ENCODE results near the gene PSMD11. TPM values are rescaled to one million over a fixed set of nuclear protein-coding genes. Genes with fewer than 3 reads are reported as not detected.
"Not testable (repeated sequence)": the region's sequence is repeated elsewhere in the genome, so short reads cannot be mapped to it uniquely, and the experiment has no call there.

The PSMD11 gene
- 167 and 174 TPM in 2 replicates for polyA plus RNA-seq (2013)

GRCh38 chr17:32444301-32445073 lies at the start of gene PSMD11:
Gene PSMD11 (plus strand): TSS chr17:32444510. CDS start chr17:32444524, 14 bp downstream.
- Histone ChIP-seq H3K36me3 (ENCODE audit: control insufficient read depth in 1 of 2, insufficient read depth in 2 of 2, low read length in 2 of 2) (peaks cover 11 to 13% of the 10 kb centered on the region in 2 experiments), H2BK5ac (ENCODE audit: low read depth, low read length, poor library complexity) (peak within 1 kb of the TSS; percentile 90), H4K91ac (ENCODE audit: low read depth, low read length) (peak within 1 kb of the TSS; percentile 92), H2AFZ (ENCODE audit: insufficient read depth, low read length, poor library complexity) (peak within 1 kb of the TSS; percentile 86), H3K4me3 (ENCODE audit: low read depth, low read length) (peak within 1 kb of the TSS; percentile 87), H4K8ac (ENCODE audit: low read depth, low read length) (peak within 1 kb of the TSS; percentile 96), H3K14ac (ENCODE audit: low read length) (peak within 1 kb of the TSS; percentile 93), H3K27me3 (ENCODE audit: insufficient read depth, low read length) (no peaks in the 10 kb centered on the region), H3K4me2 (ENCODE audit: low read length) (peak within 1 kb of the TSS; percentile 86), H4K12ac (ENCODE audit: low read depth, low read length) (peak within 1 kb of the TSS; percentile 86), H3K23ac (ENCODE audit: low read length) (no peak within 1 kb of the TSS), H3K27ac (ENCODE audit: low read depth, low read length) (peak within 1 kb of the TSS; percentile 77), H3K4ac (ENCODE audit: low read depth, low read length) (peak within 1 kb of the TSS; percentile 93), H3K18ac (ENCODE audit: low read length) (peak within 1 kb of the TSS; percentile 81), H3K9ac (ENCODE audit: low read length) (peak within 1 kb of the TSS; percentile 83), H3K79me1 (ENCODE audit: low read length) (peaks cover 7% of the 10 kb centered on the region), H2AK5ac (ENCODE audit: low read length) (peak within 1 kb of the TSS; percentile 41), H3K9me3 (ENCODE audit: insufficient read depth, low read depth, low read length) (no peaks in the 10 kb centered on the region), H3K4me1 (ENCODE audit: control insufficient read depth in 1 of 2, insufficient read depth in 2 of 2, low read length in 2 of 2) (peaks cover 0 to 2% of the 10 kb centered on the region in 2 experiments), H2BK12ac (ENCODE audit: low read length) (no peak within 1 kb of the TSS), H2BK120ac (ENCODE audit: insufficient read depth, low read length, poor library complexity) (peak within 1 kb of the TSS; percentile 89), H3K79me2 (ENCODE audit: control insufficient read depth, insufficient read depth, low read length, poor library complexity) (peaks cover 10% of the 10 kb centered on the region)
- no CpG with 5 or more reads among the region's 74 CpGs for WGBS (ENCODE audit: extremely low coverage, insufficient coverage, insufficient read length)
- peak; percentile 97 to 98 for DNase-seq

- Histone ChIP-seq H3K18ac (ENCODE audit: low read length) (no peak overlapping the region), H3K36me3 (ENCODE audit: control insufficient read depth in 1 of 2, insufficient read depth in 2 of 2, low read length in 2 of 2) (no peaks in the 10 kb centered on the region)
Observed at GRCh38 chr17:32396343-32396742, 48.0 kb upstream of the PSMD11 start.

GRCh38 chr17:32398946-32399345 lies 45.4 kb upstream of the PSMD11 start:
- Histone ChIP-seq H3K27ac (ENCODE audit: low read depth, low read length) (no peak overlapping the region), H3K36me3 (ENCODE audit: control insufficient read depth in 1 of 2, insufficient read depth in 2 of 2, low read length in 2 of 2) (no peaks in the 10 kb centered on the region), H4K12ac (ENCODE audit: low read depth, low read length) (no peak overlapping the region), H3K79me1 (ENCODE audit: low read length) (no peaks in the 10 kb centered on the region), H3K27me3 (ENCODE audit: insufficient read depth, low read length) (no peaks in the 10 kb centered on the region), H3K9me3 (ENCODE audit: insufficient read depth, low read depth, low read length) (no peaks in the 10 kb centered on the region), H3K4ac (ENCODE audit: low read depth, low read length) (no peak overlapping the region), H4K8ac (ENCODE audit: low read depth, low read length) (no peak overlapping the region), H2BK120ac (ENCODE audit: insufficient read depth, low read length, poor library complexity) (no peak overlapping the region), H2BK12ac (ENCODE audit: low read length) (no peak overlapping the region), H3K18ac (ENCODE audit: low read length) (no peak overlapping the region), H4K91ac (ENCODE audit: low read depth, low read length) (no peak overlapping the region), H3K14ac (ENCODE audit: low read length) (no peak overlapping the region), H3K79me2 (ENCODE audit: control insufficient read depth, insufficient read depth, low read length, poor library complexity) (no peaks in the 10 kb centered on the region), H3K9ac (ENCODE audit: low read length) (no peak overlapping the region), H2AFZ (ENCODE audit: insufficient read depth, low read length, poor library complexity) (no peak overlapping the region), H3K4me1 (ENCODE audit: control insufficient read depth in 1 of 2, insufficient read depth in 2 of 2, low read length in 2 of 2) (no peaks in the 10 kb centered on the region), H2BK5ac (ENCODE audit: low read depth, low read length, poor library complexity) (no peak overlapping the region), H3K23ac (ENCODE audit: low read length) (no peak overlapping the region), H3K4me3 (ENCODE audit: low read depth, low read length) (no peak overlapping the region), H3K4me2 (ENCODE audit: low read length) (no peak overlapping the region), H2AK5ac (ENCODE audit: low read length) (no peak overlapping the region)
- no peak for DNase-seq

More at GRCh38 chr17:32396343-32396742, 48.0 kb upstream of the PSMD11 start:
- H2AK5ac ChIP-seq (ENCODE audit: low read length): no peak overlapping the region
- H2BK12ac ChIP-seq (ENCODE audit: low read length): no peak overlapping the region
- H3K4me1 ChIP-seq (ENCODE audit: control insufficient read depth in 1 of 2, insufficient read depth in 2 of 2, low read length in 2 of 2): no peaks in the 10 kb centered on the region
- H3K9me3 ChIP-seq (ENCODE audit: insufficient read depth, low read depth, low read length): no peaks in the 10 kb centered on the region
- H3K4me3 ChIP-seq (ENCODE audit: low read depth, low read length): no peak overlapping the region
- no peak overlapping the region for H4K8ac ChIP-seq (ENCODE audit: low read depth, low read length)
- no peak overlapping the region for H3K4me2 ChIP-seq (ENCODE audit: low read length)
- WGBS (ENCODE audit: extremely low coverage, insufficient coverage, insufficient read length): no CpG with 5 or more reads among the region's 5 CpGs
- DNase-seq: no peak
- no peak overlapping the region for H4K91ac ChIP-seq (ENCODE audit: low read depth, low read length)
- H2AFZ ChIP-seq (ENCODE audit: insufficient read depth, low read length, poor library complexity): no peak overlapping the region
- no peak overlapping the region for H3K9ac ChIP-seq (ENCODE audit: low read length)
- H3K27me3 ChIP-seq (ENCODE audit: insufficient read depth, low read length): no peaks in the 10 kb centered on the region
- no peak overlapping the region for H2BK5ac ChIP-seq (ENCODE audit: low read depth, low read length, poor library complexity)
- H3K79me2 ChIP-seq (ENCODE audit: control insufficient read depth, insufficient read depth, low read length, poor library complexity): no peaks in the 10 kb centered on the region
- no peak overlapping the region for H3K14ac ChIP-seq (ENCODE audit: low read length)
- H3K79me1 ChIP-seq (ENCODE audit: low read length): no peaks in the 10 kb centered on the region
- no peak overlapping the region for H4K12ac ChIP-seq (ENCODE audit: low read depth, low read length)
- H3K27ac ChIP-seq (ENCODE audit: low read depth, low read length): no peak overlapping the region
- H3K23ac ChIP-seq (ENCODE audit: low read length): no peak overlapping the region
- H2BK120ac ChIP-seq (ENCODE audit: insufficient read depth, low read length, poor library complexity): no peak overlapping the region
- H3K4ac ChIP-seq (ENCODE audit: low read depth, low read length): no peak overlapping the region

GRCh38 chr17:32410085-32410484 lies 34.2 kb upstream of the PSMD11 start:
- not testable (repeated sequence) for H3K4me2 ChIP-seq (ENCODE audit: low read length); H3K4ac ChIP-seq (ENCODE audit: low read depth, low read length); H3K9me3 ChIP-seq (ENCODE audit: insufficient read depth, low read depth, low read length); H2BK5ac ChIP-seq (ENCODE audit: low read depth, low read length, poor library complexity); H3K23ac ChIP-seq (ENCODE audit: low read length); H3K27ac ChIP-seq (ENCODE audit: low read depth, low read length); H3K27me3 ChIP-seq (ENCODE audit: insufficient read depth, low read length); H2AFZ ChIP-seq (ENCODE audit: insufficient read depth, low read length, poor library complexity); H4K8ac ChIP-seq (ENCODE audit: low read depth, low read length); H3K9ac ChIP-seq (ENCODE audit: low read length); H4K12ac ChIP-seq (ENCODE audit: low read depth, low read length); H3K79me1 ChIP-seq (ENCODE audit: low read length); H3K4me1 ChIP-seq (ENCODE audit: control insufficient read depth in 1 of 2, insufficient read depth in 2 of 2, low read length in 2 of 2); H3K18ac ChIP-seq (ENCODE audit: low read length); H2BK120ac ChIP-seq (ENCODE audit: insufficient read depth, low read length, poor library complexity); H3K79me2 ChIP-seq (ENCODE audit: control insufficient read depth, insufficient read depth, low read length, poor library complexity); H2BK12ac ChIP-seq (ENCODE audit: low read length); H3K14ac ChIP-seq (ENCODE audit: low read length); H2AK5ac ChIP-seq (ENCODE audit: low read length); H4K91ac ChIP-seq (ENCODE audit: low read depth, low read length); H3K36me3 ChIP-seq (ENCODE audit: control insufficient read depth in 1 of 2, insufficient read depth in 2 of 2, low read length in 2 of 2); H3K4me3 ChIP-seq (ENCODE audit: low read depth, low read length); DNase-seq
- WGBS (ENCODE audit: extremely low coverage, insufficient coverage, insufficient read length): no CpG with 5 or more reads among the region's 3 CpGs

Data from trophoblast cell (in vitro differentiated cells and primary cell).